Measurements from ENCODE around the gene CACNA1H.
"Not testable (repeated sequence)": the region's sequence is repeated elsewhere in the genome, so short reads cannot be mapped to it uniquely, and the experiment has no call there.

Gene CACNA1H

GRCh38 chr16:1230471-1231212, 77.7 kb downstream of the CACNA1H start:
- not testable (repeated sequence) for DNase-seq

- DNase-seq = not testable (repeated sequence)
These were observed 78.4 kb downstream of the CACNA1H start for GRCh38 chr16:1231301-1231700.

GRCh38 chr16:1232049-1232748, 79.3 kb downstream of the CACNA1H start:
- DNase-seq = not testable (repeated sequence)

- DNase-seq = not testable (repeated sequence)
These were observed 83.8 kb downstream of the CACNA1H start for GRCh38 chr16:1236659-1237058.

GRCh38 chr16:1237990-1238389, 85.1 kb downstream of the CACNA1H start:
- no peak for DNase-seq

- not testable (repeated sequence) for DNase-seq
These were observed 86.0 kb downstream of the CACNA1H start for GRCh38 chr16:1238909-1239308.

- DNase-seq = not testable (repeated sequence)
These were observed 86.7 kb downstream of the CACNA1H start for GRCh38 chr16:1239575-1239974.

- DNase-seq = not testable (repeated sequence)
These were observed 87.5 kb downstream of the CACNA1H start, which contains the start of gene TPSAB1 for GRCh38 chr16:1240436-1240835. TSS of gene TPSAB1 (plus strand) at chr16:1240705. CDS start at chr16:1240939, 234 bp downstream.

GRCh38 chr16:1241081-1241480, 88.2 kb downstream of the CACNA1H start:
- not testable (repeated sequence) for DNase-seq

GRCh38 chr16:1243363-1243762, 90.5 kb downstream of the CACNA1H start:
- not testable (repeated sequence) for DNase-seq

- not testable (repeated sequence) for DNase-seq
These were observed 91.3 kb downstream of the CACNA1H start for GRCh38 chr16:1243907-1244850.

GRCh38 chr16:1244881-1245280, 92.0 kb downstream of the CACNA1H start:
- peak; percentile 49 for DNase-seq

- DNase-seq = peak; percentile 46
These were observed 92.6 kb downstream of the CACNA1H start for GRCh38 chr16:1245452-1246020.

GRCh38 chr16:1247903-1248537, 95.1 kb downstream of the CACNA1H start:
- DNase-seq = not testable (repeated sequence)

GRCh38 chr16:1249031-1249755, 96.3 kb downstream of the CACNA1H start:
- DNase-seq = not testable (repeated sequence)

- DNase-seq = not testable (repeated sequence)
These were observed 100.9 kb downstream of the CACNA1H start for GRCh38 chr16:1253701-1254364.

GRCh38 chr16:1254821-1255220, 101.9 kb downstream of the CACNA1H start:
- DNase-seq = not testable (repeated sequence)

- DNase-seq = not testable (repeated sequence)
These were observed 102.6 kb downstream of the CACNA1H start, which contains the start of gene TPSD1 for GRCh38 chr16:1255276-1256122. TSS of gene TPSD1 (plus strand) at chr16:1256069. CDS start at chr16:1256281, 212 bp downstream.

GRCh38 chr16:1256296-1256873, 103.5 kb downstream of the CACNA1H start:
- DNase-seq = not testable (repeated sequence)

Data from KG1 (cell line).